Measurements from ENCODE around the gene ANKS1A. TPM values are rescaled to one million over a fixed set of nuclear protein-coding genes. Genes with fewer than 3 reads are reported as not detected.

ANKS1A gene
- total and polyA plus RNA-seq, 4 experiments from 2014 or later, result 1.2 to 15.6 (median 9.4) TPM

DNA sequence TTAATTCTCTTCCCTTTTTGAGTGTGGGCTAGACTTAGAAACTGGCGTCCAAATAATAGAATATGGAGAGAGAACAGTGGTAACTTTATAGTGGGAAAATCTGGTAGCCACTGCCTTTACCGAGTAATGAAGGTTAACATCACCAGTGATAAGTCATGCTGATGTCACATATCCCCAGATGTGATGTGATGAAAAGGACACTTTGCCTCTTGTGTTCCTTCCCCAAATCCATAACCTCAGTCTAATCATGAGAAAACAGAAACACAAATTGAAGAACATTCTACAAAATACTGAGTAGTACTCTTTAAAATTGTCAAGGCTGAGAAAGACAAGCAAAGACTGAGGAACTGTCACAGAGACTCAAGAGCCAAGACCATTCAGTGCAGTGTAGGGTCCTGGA, 17.8 kb downstream of the ANKS1A start:
- no peak overlapping the region for H3K27ac Mint-ChIP-seq
- Histone ChIP-seq H3K9me3 (ENCODE audit: control insufficient read depth in 1 of 2, low read length in 2 of 2) (no peaks in the 10 kb centered on the region), H3K4me1 (ENCODE audit: insufficient read depth, low read length) (peaks cover 7% of the 10 kb centered on the region), H3K27ac (ENCODE audit: low read depth, low read length) (no peak overlapping the region), H3K36me3 (ENCODE audit: insufficient read depth, low read length) (no peaks in the 10 kb centered on the region), H3K27me3 (ENCODE audit: insufficient read depth, low read length) (no peaks in the 10 kb centered on the region), H3K4me3 (ENCODE audit: low read length in 2 of 2) (no peak overlapping the region)
- peaks cover 12 to 21% (median 16%) of the 10 kb centered on the region in 4 donors for H3K4me1 Mint-ChIP-seq
- no peak for DNase-seq
- POLR2A ChIA-PET (ENCODE audit: partially characterized antibody), result no interaction called here
- intact Hi-C loops (cut with micrococcal nuclease), result no loop called here
- CTCF ChIA-PET (ENCODE audit: partially characterized antibody), result no interaction called here
- H3K27me3 Mint-ChIP-seq, result no peaks in the 10 kb centered on the region
- H3K4me3 Mint-ChIP-seq, result no peak overlapping the region
- H3K9me3 Mint-ChIP-seq, result no peaks in the 10 kb centered on the region
- peaks cover 1 to 14% of the 10 kb centered on the region in 2 donors for H3K36me3 Mint-ChIP-seq

GRCh38 chr6:34908194-34908593, 19.1 kb downstream of the ANKS1A start:
- Histone ChIP-seq H3K36me3 (ENCODE audit: insufficient read depth, low read length) (no peaks in the 10 kb centered on the region), H3K4me1 (ENCODE audit: insufficient read depth, low read length) (peaks cover 21% of the 10 kb centered on the region), H3K4me3 (ENCODE audit: low read length in 2 of 2) (no peak overlapping the region), H3K27me3 (ENCODE audit: insufficient read depth, low read length) (no peaks in the 10 kb centered on the region), H3K27ac (ENCODE audit: low read depth, low read length) (no peak overlapping the region), H3K9me3 (ENCODE audit: control insufficient read depth in 1 of 2, low read length in 2 of 2) (no peaks in the 10 kb centered on the region)
- intact Hi-C loops (cut with micrococcal nuclease), result no loop called here
- CTCF ChIA-PET (ENCODE audit: partially characterized antibody), result no interaction called here
- H3K27me3 Mint-ChIP-seq, result no peaks in the 10 kb centered on the region
- no peak overlapping the region for H3K27ac Mint-ChIP-seq
- no peak for DNase-seq
- peaks cover 0 to 11% of the 10 kb centered on the region in 2 donors for H3K36me3 Mint-ChIP-seq
- H3K4me1 Mint-ChIP-seq, result peaks cover 23 to 35% (median 27%) of the 10 kb centered on the region in 4 donors
- H3K4me3 Mint-ChIP-seq, result no peak overlapping the region
- POLR2A ChIA-PET (ENCODE audit: partially characterized antibody), result no interaction called here
- no peaks in the 10 kb centered on the region for H3K9me3 Mint-ChIP-seq

GRCh38 chr6:34909320-34909883, 20.3 kb downstream of the ANKS1A start:
- CTCF ChIA-PET (ENCODE audit: partially characterized antibody), result interaction anchor here (1.5 kb wide), 1 partner anchor 10 kb away, joined by 3 read pairs; no protein-coding TSS in a partner anchor
- no peaks in the 10 kb centered on the region for H3K27me3 Mint-ChIP-seq

GRCh38 chr6:34911822-34912221, 22.8 kb downstream of the ANKS1A start:
- H3K27ac Mint-ChIP-seq, result peak overlapping the region in 1 of 7 donors; percentile 10
- Histone ChIP-seq H3K36me3 (ENCODE audit: insufficient read depth, low read length) (no peaks in the 10 kb centered on the region), H3K4me1 (ENCODE audit: insufficient read depth, low read length) (peaks cover 25% of the 10 kb centered on the region), H3K9me3 (ENCODE audit: control insufficient read depth in 1 of 2, low read length in 2 of 2) (no peaks in the 10 kb centered on the region), H3K27ac (ENCODE audit: low read depth, low read length) (no peak overlapping the region), H3K27me3 (ENCODE audit: insufficient read depth, low read length) (no peaks in the 10 kb centered on the region), H3K4me3 (ENCODE audit: low read length in 2 of 2) (no peak overlapping the region)
- peaks cover 21 to 40% (median 32%) of the 10 kb centered on the region in 4 donors for H3K4me1 Mint-ChIP-seq
- DNase-seq, result no peak
- no peaks in the 10 kb centered on the region for H3K9me3 Mint-ChIP-seq
- H3K4me3 Mint-ChIP-seq, result no peak overlapping the region
- H3K36me3 Mint-ChIP-seq, result no peaks in the 10 kb centered on the region
- ChIA-PET CTCF (ENCODE audit: partially characterized antibody) (no interaction called here), POLR2A (ENCODE audit: partially characterized antibody) (interaction anchor here (2.5 kb wide), 1 partner anchor 23 kb away, joined by 9 read pairs; the partner anchor contains the start of genes ANKS1A and TAF11)
- intact Hi-C loops (cut with micrococcal nuclease), result loop anchor here (1.0 kb wide), 1 partner anchor 23 kb away; the partner anchor contains the start of gene ANKS1A
- no peaks in the 10 kb centered on the region for H3K27me3 Mint-ChIP-seq

More at GRCh38 chr6:34909320-34909883, 20.3 kb downstream of the ANKS1A start:
- Histone ChIP-seq H3K36me3 (ENCODE audit: insufficient read depth, low read length) (no peaks in the 10 kb centered on the region), H3K4me1 (ENCODE audit: insufficient read depth, low read length) (peaks cover 25% of the 10 kb centered on the region), H3K4me3 (ENCODE audit: low read length in 2 of 2) (no peak overlapping the region), H3K27me3 (ENCODE audit: insufficient read depth, low read length) (no peaks in the 10 kb centered on the region), H3K9me3 (ENCODE audit: control insufficient read depth in 1 of 2, low read length in 2 of 2) (no peaks in the 10 kb centered on the region), H3K27ac (ENCODE audit: low read depth, low read length) (no peak overlapping the region)
- intact Hi-C loops (cut with micrococcal nuclease), result no loop called here
- no peak for DNase-seq
- H3K4me1 Mint-ChIP-seq, result peaks cover 23 to 40% (median 31%) of the 10 kb centered on the region in 4 donors
- peak overlapping the region in 1 of 7 donors; percentile 6 for H3K27ac Mint-ChIP-seq
- POLR2A ChIA-PET (ENCODE audit: partially characterized antibody), result interaction anchor here (2.5 kb wide), 1 partner anchor 21 kb away, joined by 9 read pairs; the partner anchor contains the start of genes ANKS1A and TAF11
- peaks cover 0 to 11% of the 10 kb centered on the region in 2 donors for H3K36me3 Mint-ChIP-seq
- no peaks in the 10 kb centered on the region for H3K9me3 Mint-ChIP-seq
- peak overlapping the region in 1 of 8 donors; percentile 1 for H3K4me3 Mint-ChIP-seq

DNA sequence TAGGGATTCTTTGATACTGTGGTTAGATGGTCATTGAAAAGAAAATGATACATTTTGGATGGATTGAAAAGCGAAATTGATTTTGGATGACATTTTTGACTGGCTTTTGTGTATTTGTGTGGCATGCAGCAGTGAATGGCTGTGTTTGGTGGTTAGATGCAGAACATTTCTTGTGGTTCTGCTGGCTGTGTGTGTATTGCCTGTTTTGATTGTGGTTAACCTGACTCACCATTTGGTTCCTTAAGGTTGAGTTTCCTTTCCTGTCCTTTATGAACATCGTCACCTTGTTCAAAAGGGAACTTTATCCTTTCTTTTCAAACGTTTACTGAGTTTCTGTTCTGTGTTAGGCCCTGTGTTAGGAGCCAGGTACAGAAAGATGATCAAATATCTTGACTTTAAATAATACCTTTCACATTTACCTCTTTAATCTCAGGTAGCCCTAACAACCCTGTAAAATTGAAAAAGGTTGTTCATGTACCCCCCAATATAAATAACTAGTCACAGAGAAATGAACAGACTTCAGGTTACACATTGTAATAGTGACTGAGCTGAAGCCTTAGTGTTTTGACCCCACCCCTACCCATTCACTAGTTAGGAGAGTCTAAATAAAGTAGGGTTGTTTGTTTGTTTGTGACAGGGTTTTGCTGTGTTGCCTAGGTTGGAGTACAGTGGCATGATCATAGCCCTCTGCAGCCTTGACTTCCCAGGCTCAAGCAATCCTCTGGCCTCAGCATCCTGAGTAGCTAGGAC, 23.8 kb downstream of the ANKS1A start:
- peaks cover 21 to 40% (median 32%) of the 10 kb centered on the region in 4 donors for H3K4me1 Mint-ChIP-seq
- intact Hi-C loops (cut with micrococcal nuclease), result loop anchor here (1.0 kb wide), 1 partner anchor 24 kb away; the partner anchor contains the start of gene ANKS1A
- peak overlapping the region in 6 of 7 donors; percentile 1 to 76 (median 53) for H3K27ac Mint-ChIP-seq
- H3K4me3 ChIP-seq (ENCODE audit: low read length in 2 of 2), result peak overlapping the region in 1 of 2 donors; percentile 25
- H3K9me3 Mint-ChIP-seq, result no peaks in the 10 kb centered on the region
- no peaks in the 10 kb centered on the region for H3K36me3 ChIP-seq (ENCODE audit: insufficient read depth, low read length)
- ChIA-PET POLR2A (ENCODE audit: partially characterized antibody) (interaction anchor here (2.9 kb wide), 1 partner anchor 25 kb away, joined by 15 read pairs; the partner anchor contains the start of genes ANKS1A and TAF11), CTCF (ENCODE audit: partially characterized antibody) (no interaction called here)
- DNase-seq, result peak; percentile 50 to 65 (median 61)
- H3K27me3 ChIP-seq (ENCODE audit: insufficient read depth, low read length), result no peaks in the 10 kb centered on the region
- no peaks in the 10 kb centered on the region for H3K27me3 Mint-ChIP-seq
- no peaks in the 10 kb centered on the region for H3K9me3 ChIP-seq (ENCODE audit: control insufficient read depth in 1 of 2, low read length in 2 of 2)
- H3K27ac ChIP-seq (ENCODE audit: low read depth, low read length), result no peak overlapping the region
- peaks cover 0 to 3% of the 10 kb centered on the region in 2 donors for H3K36me3 Mint-ChIP-seq
- peak overlapping the region; percentile 10 to 79 (median 59) for H3K4me3 Mint-ChIP-seq
- peaks cover 25% of the 10 kb centered on the region for H3K4me1 ChIP-seq (ENCODE audit: insufficient read depth, low read length)

DNA sequence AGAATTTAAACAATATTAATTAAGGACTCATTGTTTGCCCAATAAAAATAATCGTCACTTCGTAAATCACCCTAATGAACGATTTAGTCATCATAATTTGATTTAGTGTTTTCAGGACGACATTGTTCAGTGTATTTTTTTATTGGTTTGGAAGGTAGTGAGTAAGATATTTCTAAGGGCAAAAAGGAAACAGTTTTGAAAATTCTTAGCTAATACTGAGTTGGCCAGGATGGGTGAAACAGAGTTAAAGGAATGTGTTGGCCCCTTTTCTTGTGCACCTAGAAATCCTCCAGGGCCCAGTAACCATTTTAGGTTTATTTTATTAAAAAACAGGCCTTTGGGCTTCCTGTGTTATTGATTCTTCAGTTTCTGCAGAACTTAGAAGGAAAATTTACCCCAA, 25.3 kb downstream of the ANKS1A start:
- H3K27me3 Mint-ChIP-seq, result no peaks in the 10 kb centered on the region
- ChIA-PET CTCF (ENCODE audit: partially characterized antibody) (no interaction called here), POLR2A (ENCODE audit: partially characterized antibody) (interaction anchor here (2.9 kb wide), 1 partner anchor 26 kb away, joined by 15 read pairs; the partner anchor contains the start of genes ANKS1A and TAF11)
- H3K9me3 Mint-ChIP-seq, result no peaks in the 10 kb centered on the region
- H3K27ac Mint-ChIP-seq, result no peak overlapping the region
- Histone ChIP-seq H3K4me1 (ENCODE audit: insufficient read depth, low read length) (peaks cover 25% of the 10 kb centered on the region), H3K9me3 (ENCODE audit: control insufficient read depth in 1 of 2, low read length in 2 of 2) (no peaks in the 10 kb centered on the region), H3K27me3 (ENCODE audit: insufficient read depth, low read length) (no peaks in the 10 kb centered on the region), H3K36me3 (ENCODE audit: insufficient read depth, low read length) (no peaks in the 10 kb centered on the region), H3K4me3 (ENCODE audit: low read length in 2 of 2) (no peak overlapping the region), H3K27ac (ENCODE audit: low read depth, low read length) (no peak overlapping the region)
- peaks cover 21 to 36% (median 32%) of the 10 kb centered on the region in 4 donors for H3K4me1 Mint-ChIP-seq
- peaks cover 4 to 8% of the 10 kb centered on the region in 2 donors for H3K36me3 Mint-ChIP-seq
- intact Hi-C loops (cut with micrococcal nuclease), result no loop called here
- DNase-seq, result no peak
- H3K4me3 Mint-ChIP-seq, result no peak overlapping the region

GRCh38 chr6:34916348-34916967, 27.4 kb downstream of the ANKS1A start:
- peaks cover 4 to 11% of the 10 kb centered on the region in 2 donors for H3K36me3 Mint-ChIP-seq
- Histone ChIP-seq H3K4me3 (ENCODE audit: low read length in 2 of 2) (no peak overlapping the region), H3K27me3 (ENCODE audit: insufficient read depth, low read length) (no peaks in the 10 kb centered on the region), H3K9me3 (ENCODE audit: control insufficient read depth in 1 of 2, low read length in 2 of 2) (no peaks in the 10 kb centered on the region), H3K4me1 (ENCODE audit: insufficient read depth, low read length) (peaks cover 21% of the 10 kb centered on the region), H3K36me3 (ENCODE audit: insufficient read depth, low read length) (no peaks in the 10 kb centered on the region), H3K27ac (ENCODE audit: low read depth, low read length) (no peak overlapping the region)
- intact Hi-C loops (cut with micrococcal nuclease), result no loop called here
- no peak for DNase-seq
- H3K4me1 Mint-ChIP-seq, result peaks cover 14 to 25% (median 20%) of the 10 kb centered on the region in 4 donors
- H3K4me3 Mint-ChIP-seq, result no peak overlapping the region
- H3K27me3 Mint-ChIP-seq, result no peaks in the 10 kb centered on the region
- H3K9me3 Mint-ChIP-seq, result no peaks in the 10 kb centered on the region
- H3K27ac Mint-ChIP-seq, result no peak overlapping the region
- ChIA-PET POLR2A (ENCODE audit: partially characterized antibody) (no interaction called here), CTCF (ENCODE audit: partially characterized antibody) (no interaction called here)

All from CD4-positive, alpha-beta memory T cell (primary cell).